GM21723 (cell line): ENCODE results near the gene B4GALT5.

Experiments
- ATAC-seq: cut with Tn5 transposase; IDR thresholded peaks from one replicate; pipeline ENCODE4 v1.9.1; 2021; ENCODE audit warnings: mild to moderate bottlenecking, moderate library complexity; ENCODE audit not compliant: unreplicated experiment

Gene B4GALT5

DNA sequence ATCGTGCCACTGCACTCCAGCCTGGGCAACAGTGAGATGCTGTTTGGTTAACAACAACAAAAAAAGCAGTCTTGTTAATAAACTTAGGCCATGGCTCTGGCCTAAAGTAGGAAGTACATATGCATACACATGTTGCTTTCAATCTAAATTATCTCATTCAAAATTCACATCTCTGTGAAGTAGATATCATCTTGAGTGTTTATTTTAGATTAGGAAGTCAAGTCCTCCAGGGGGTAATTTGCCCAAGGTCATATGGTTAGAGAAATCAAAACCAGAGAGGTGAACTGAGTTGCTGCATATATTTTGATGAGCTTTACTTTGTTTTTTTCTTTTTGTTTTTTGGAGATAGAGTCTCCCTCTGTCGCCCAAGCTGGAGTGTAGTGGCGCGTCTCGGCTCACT, 52.8 kb downstream of the B4GALT5 start:
- ATAC-seq = no peak

DNA sequence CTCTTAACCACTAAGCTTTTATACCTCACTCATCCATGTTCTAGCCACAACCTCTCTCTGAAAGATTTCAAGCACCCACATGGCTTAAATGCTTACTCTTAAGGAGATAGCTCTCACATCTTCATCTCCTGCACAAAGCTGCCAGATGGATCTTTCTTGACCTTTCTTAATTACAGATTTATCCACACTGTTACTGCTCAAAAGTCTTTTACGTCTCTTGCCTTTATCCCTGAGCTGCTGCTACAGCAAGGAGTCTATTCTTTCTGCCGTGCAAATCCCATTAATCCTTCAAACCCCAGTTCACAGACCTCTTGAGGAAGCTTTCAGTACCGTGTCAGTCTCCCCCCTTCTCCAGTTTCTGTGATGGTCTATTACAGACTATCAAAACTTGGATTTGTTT, 54.6 kb downstream of the B4GALT5 start:
- ATAC-seq = no peak

DNA sequence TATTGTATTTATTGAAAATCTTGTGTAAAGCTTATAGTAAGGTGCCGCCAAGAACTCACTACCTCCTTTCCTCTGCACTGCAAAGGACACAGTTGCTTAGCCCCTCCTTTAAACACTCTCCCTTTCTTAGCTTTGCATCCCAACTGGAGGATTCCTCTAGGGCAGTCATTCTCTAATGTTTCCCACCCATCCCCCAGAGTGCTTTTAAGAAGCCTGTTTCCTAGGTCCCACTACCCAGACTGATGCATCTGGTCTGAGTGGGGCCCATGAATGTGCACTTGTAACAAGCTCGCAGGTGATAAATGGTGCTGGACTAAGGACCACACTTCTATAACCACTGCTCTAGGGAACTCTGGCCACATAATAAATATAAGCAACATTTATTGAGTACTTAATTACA, 55.2 kb downstream of the B4GALT5 start:
- no peak for ATAC-seq

DNA sequence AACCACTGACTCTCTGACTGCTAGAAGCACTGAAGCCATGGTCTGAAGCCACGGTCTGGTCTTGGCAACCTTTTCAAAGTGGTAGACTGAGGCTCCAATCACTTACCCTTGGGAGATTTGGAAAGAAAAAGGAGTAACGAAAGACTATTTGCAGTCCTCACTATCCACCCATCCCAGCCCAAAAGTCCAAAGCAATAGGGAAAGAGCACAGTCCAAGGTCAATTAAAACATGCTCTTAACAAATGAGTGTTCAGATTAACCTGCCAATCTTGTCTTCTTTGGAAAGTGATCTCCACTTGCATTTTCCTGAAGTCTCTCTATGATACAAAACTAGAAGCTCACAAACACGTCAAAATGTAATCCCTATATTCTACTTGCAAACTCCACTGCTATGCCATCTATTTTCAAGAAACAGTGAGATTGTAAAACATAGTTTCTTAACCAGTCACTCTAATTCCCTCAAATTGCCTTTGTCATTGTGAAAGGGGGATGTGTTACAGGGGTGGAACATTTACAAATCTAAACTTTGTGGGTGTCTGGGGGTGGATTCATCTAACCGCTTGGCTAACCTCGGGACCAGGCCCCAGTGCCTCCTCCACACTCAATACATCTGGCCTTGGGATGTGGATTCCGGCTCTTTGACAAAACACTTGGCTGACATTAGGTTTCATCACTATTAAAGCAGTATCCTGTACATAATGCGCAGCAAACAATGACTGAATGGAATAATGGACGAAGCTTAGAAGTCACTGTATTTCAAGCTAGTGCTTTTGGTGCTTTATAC, 56.4 kb downstream of the B4GALT5 start:
- no peak for ATAC-seq

DNA sequence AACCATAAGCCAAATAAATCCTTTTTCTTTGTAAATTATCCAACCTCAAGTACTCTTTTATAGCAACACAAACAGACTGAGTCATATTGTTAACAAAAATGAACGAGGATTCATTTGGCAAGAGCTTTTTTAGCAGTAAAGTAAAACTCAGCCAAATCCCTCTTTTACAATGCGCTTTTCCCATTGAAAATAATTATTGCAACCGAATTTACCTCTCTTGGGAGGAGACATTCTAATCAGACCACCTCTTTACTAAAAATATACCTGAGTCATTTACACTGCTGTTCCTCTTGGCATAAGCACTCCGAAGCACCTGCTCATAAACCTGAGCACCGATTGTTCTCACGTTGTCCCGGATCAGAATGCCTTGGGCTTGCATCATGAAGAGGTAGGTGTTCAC, 57.4 kb downstream of the B4GALT5 start:
- ATAC-seq = no peak

DNA sequence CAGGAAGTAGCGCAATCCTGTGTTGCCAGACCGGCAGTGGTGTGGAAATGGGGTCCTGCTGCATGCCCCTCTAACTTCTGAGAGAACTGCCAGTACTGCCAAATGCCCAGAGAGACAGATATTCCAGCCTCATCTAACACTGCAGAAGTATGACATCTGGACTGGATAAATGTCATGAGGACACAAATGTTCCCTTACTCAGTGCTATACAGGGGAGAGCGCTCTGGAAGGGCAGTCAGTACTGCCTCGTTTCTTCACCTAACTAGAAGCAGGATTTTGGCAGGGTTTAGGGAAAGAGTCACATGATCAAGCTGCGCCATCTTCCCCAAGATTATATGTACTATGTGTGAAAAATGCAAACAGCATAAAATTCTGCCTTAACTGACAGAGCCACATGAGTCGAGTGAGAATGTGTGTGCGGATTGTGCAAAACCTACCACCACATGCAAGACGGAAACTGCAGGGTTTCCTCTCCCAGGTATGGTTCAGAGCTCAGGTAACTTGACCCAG, 59.7 kb downstream of the B4GALT5 start:
- ATAC-seq = no peak

DNA sequence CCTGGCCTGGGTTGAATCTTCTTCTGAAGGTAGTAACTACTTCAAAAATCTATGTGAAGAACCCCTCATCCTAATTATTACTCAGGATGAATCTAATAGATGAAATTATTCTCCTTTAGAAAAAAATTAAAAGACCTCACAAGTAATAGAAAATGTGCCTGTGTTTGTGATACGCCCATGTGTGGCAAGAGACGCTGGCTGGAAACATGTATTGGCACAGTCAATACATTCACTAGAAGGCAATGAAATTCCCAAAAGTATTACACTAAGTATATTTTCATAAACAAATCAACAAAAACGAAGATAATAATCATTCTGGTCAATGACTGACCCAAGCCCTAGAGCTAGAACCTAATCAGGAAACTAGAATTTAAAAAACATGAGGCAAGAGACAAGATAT, 64.0 kb downstream of the B4GALT5 start:
- no peak for ATAC-seq

DNA sequence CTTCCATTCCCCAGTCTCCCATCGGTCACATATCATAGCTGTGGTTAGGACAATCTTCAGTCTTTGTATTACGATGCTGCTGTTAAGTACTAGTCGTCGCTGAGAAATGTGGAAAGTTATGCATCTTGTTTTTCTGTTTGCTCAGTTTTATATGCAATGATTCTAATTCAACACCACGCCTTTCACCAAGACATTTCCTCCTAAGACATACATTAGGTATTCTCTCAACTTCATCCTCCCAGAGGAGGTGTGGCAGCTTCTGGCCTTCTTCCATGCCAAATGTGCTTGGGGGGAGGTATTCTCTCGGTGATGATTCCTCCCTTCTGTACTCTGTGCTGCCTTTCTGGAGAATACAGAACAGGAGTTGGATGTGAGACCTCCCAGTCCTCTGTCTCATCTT, 66.1 kb downstream of the B4GALT5 start:
- ATAC-seq = no peak

DNA sequence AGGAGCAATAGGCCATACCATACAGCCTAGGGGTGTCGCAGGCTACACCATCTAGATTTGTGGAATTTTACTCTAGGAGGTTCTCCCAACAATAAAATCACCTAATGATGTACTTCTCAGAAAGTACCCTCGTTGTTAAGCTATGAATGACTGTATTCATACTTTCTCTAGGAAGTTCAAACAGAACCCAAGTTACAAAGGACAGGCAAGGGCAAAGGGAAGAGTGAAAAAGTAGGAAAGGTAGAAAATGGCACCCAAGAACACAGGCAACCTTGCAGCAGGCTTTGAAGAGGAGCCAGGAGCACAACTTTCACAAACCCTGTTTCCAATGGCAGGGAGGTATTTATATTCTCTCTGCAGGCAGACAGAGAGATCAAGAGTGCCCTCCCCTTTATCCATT, 67.2 kb downstream of the B4GALT5 start:
- ATAC-seq = no peak

DNA sequence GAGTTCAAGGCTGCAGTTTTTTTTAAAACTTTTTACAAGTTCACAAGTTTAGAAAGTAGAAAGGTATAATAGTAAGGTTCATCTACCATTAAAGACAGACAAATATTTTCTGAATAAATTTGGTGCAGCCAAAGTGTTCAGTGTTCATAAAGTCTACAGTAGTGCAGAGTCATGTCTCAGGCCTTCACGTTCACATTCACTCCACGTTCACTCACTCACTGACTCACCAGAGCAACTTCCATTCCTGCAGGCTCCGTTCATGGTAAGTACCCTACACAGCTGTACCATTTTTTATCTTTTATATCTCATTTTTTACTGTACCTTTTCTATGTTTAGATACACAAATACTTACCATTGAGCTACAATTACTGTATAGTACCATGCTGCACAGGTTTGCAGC, 67.6 kb downstream of the B4GALT5 start:
- no peak for ATAC-seq

DNA sequence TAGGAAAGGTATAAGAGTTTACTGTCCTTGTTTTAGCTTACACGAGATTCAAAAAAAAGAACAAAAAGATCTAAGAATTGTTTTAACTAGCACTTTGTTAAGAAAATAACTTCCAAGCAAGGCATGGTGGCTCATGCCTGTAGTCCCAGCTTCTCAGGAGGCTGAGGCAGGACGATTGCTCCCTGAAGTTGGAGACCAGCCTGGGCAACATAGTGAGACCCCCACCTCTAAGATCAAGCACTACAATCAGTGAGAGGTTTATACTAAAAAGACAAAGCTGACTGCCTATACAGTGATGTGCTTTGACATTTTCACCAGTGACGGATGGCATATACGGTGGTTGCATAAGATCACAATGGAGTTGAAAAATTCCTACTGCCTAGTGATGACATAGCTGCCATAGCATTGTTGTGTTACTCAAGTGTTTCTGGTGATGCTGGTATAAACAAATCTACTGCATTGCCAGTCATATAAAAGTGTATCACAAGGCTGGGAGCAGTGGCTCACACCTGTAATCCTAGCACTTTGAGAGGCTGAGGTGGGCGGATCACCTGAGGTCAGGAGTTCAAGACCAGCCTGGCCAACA, 68.6 kb downstream of the B4GALT5 start:
- ATAC-seq = no peak

DNA sequence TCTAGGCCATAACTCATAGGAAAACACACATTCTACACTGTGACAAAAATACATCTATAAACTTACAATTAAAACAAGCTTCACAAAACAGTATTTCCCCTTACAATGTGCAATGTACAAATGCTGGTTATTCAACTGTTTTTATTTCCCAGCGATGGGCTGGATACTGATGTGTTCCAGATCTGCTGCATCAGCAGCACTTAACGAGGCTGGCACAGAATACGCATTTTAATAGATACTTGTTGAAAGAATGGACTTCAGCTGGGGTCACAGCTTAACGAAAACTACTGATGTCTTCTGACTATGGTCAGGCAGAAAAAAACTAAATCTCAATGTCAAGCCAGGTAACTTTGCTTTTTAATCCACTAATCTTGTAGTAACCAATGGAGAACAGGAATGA, 70.9 kb downstream of the B4GALT5 start:
- no peak for ATAC-seq

DNA sequence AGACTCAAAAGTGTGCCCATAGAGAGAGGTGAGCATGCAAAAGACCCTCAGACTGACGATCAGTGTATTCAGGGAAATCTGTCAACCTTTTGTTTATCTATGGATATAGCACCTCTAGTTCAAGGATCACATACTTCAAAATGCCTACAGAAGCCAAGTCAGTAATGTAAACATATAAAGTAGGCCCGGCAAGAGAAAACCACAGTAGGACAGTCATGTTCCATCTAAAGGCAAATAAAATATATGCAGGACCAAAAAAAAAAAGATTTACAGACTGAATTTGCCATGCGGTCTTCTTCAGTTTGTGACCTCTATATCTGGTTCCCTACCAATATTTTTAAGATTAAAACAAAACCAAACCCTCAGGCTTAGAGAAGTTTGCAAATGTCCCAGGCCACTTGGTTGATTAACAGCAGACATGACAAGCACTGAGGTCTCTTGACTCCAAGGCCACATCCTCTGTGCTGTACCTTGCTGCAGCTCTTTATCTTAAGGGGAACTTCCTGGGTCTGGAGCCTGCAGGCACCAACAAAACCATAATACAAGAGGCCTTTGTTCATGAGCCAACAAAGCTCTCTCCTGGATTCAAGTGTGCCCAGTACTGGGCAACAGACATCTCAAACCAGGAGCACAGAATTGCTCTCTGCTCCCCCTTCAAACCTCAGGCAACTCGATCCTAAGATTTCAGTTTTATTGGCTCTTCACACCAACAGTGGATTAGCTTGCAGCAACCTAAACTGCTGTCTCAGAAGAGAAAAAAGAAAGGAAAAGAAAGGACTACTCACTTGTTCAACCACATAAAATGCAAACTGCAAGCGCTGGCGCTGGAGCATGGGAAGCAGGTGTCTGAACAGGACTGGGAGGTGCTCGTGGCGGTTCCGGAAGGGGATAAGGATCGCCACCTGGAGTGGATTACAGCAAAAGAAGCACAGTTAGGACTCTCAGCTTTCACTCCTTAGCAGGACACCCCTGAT, 71.7 kb downstream of the B4GALT5 start:
- no peak for ATAC-seq

DNA sequence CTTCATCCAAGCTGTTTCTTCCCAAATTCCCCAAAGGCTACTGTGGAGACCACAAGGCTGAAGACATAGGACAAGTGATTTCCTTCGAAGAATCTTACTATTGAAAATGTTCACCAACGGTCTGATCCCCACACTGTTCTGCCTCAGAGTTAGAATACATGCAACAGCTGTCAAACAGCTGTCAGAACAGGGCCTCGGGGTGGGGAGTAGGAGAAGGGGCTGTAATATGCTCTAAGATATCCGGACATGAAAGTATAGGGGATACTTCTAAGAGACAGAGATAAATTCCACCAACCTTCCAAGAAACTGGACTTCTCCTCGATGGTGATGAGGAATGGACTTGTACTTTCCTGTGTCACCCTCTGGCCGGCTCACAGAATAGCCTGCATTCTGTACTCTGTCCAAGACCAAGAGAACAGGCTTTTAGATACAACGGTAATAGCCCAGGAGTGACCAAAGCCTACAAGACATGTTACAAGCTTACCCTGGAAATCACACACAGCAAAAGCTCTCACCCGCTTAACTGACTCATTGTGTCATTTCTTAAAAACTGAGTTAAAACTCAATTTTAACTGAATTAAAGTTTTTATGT, 76.5 kb downstream of the B4GALT5 start:
- ATAC-seq = no peak

DNA sequence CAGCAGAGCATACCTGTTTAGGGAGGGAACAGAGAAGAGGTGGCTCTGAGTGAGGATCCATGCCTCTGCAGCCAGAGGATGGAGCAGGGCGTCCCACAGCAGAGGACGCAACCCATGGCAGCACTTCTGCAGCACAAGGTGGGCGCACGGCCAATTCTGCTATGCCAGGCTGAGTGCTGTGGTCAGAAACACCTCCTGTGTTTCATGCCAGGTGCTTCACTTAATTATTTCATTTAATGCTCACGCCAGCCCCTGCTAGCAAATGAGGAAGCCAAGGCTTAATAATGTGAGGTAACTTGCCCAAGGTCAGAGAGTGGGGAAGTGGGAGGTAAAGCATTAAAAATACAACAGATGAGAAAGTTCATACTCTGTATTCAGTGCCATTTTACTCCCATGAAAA, 77.2 kb downstream of the B4GALT5 start:
- no peak for ATAC-seq

DNA sequence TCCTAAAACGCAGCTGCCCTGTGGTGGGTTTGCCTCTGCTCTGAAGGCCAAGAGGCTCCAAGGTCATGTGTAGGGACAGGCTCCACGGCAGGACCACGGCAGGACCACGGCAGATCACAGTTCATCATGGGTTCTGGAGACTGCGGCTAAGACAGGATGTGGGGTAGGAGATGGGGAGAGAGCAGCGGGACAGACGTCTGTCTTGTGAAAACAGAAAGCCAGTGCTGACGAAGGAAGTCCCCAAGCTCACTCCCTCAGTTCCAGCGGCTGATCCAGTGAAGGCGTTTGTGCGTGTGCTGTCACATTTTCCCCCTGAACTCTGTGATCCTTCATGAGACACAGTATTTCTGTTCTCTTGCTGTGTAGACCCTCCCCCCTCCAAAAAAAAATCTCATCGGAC, 77.8 kb downstream of the B4GALT5 start:
- no peak for ATAC-seq

DNA sequence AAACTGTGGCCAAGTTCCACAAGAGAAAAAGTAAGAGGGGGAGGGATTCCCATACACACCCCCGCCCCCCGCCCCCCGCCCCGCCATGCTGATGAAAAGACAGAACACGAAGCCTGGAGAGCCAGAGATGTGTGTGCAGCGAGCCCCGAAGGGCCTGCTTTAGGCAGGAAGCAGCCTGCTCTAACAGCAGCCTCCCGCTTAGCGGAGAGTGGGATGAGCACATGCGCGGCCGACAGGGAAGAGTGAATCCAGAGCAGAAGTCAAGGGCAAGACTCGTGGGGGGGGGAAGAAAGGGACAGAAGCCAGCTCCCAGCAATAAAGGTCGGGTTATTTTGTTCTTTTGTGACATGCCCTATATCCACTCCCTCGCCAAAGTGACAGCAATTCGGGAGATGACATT, 78.5 kb downstream of the B4GALT5 start:
- ATAC-seq = no peak

DNA sequence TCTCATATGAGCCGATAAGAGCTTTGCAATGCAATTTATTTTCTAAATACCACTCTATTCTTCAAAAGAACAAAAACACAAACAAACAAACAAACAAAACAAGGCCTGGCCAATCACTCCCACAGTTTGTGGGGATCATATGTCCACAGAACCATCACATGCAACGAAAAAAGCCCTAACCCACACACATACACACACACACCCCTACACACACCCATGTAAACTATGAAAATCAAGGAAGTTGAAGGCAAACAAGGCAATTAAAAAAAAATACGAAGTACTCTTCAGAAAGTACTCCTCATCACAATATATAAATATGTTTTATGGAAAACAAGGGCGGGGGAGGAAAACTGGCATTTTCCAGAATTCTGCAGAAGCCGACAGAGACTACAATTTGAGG, 79.6 kb downstream of the B4GALT5 start:
- ATAC-seq = no peak

DNA sequence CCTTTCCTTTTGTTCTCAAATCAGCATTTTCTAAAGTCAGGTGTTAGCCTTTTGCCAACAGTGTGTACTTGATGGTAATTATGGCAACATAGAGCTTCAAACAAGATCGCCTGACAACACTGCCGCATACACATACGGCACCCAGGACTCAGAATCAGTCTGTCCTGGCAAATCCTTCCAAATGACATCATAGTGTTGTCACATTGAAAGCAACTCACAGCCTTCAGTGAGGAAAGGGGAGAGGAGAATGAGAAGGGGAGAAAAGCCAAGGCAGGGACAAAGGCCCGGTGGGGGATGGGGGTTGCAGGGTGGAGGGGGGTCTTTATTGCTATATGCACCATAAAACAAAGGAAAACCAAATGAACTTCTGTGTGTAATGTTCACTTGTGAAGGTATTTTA, 80.0 kb downstream of the B4GALT5 start:
- ATAC-seq = no peak

DNA sequence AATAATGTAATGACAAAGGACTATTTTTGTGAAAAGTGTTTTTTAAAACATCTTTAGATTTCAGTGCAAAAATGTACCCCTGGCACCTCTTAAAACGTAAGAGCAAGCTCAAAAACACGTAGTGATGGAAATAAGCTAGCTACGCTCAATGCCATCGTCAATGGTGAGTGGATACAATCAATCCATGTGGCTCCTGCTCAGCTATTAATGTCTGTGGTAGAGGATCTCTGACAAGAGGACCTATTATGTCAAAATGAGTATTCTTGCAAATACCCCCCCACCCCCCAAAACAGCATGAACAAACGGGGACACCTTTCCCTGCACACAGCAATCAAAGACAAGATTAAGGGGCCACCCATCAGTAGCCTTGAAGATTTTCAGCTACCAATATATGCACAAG, 80.7 kb downstream of the B4GALT5 start:
- ATAC-seq = no peak

DNA sequence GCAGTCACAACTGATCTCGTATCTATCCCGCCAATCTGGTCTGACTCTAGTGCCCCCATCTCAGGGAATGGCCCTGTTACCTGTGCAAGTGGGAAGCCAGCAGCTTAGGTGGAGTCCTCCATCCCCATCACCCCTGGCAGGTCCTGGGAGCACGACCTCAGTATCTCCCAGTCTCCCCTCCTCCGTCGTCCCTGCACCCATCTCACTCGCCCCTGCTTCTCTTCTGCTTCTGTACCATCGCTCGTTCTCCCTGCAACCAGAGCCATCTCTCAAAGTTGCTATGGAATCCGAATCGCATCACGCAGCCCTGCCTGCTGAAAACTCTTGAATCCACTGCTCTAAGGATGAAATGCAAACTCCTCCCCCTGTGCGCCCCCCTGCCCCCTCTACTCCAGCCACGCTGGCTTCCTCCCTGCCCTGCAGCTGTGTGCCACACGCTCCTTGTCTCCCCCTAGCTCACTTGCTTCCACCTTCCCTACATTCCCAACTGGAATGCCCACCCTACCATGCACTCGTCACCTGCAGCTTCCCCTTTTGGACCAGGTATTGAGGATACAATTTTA, 81.7 kb downstream of the B4GALT5 start:
- no peak for ATAC-seq
